Activated T-cell treated with anti-CD3 and anti-CD28 coated beads, Interleukin-2, amount 50 U/mL, for 24 hours (primary cell): ENCODE results near the gene HDAC4.

ENCODE experiments used
- DNase-seq: peaks from one replicate; pipeline ENCODE4 v3.0.0-alpha.2; 2020
- H3K27ac Mint-ChIP-seq: 2 replicates; pipeline ENCODE4 v1.8.0; 2020; ENCODE audit warnings: mild to moderate bottlenecking, mixed read lengths
- H3K27me3 Mint-ChIP-seq: 2 replicates; pipeline ENCODE4 v1.8.0; 2020; ENCODE audit warnings: mixed read lengths
- H3K36me3 Mint-ChIP-seq: 2 replicates; pipeline ENCODE4 v1.8.0; 2020; ENCODE audit warnings: low read depth, mixed read lengths
- H3K4me1 Mint-ChIP-seq: 2 replicates; pipeline ENCODE4 v1.8.0; 2020; ENCODE audit warnings: low read depth, mixed read lengths
- H3K4me3 Mint-ChIP-seq: 2 replicates; pipeline ENCODE4 v1.8.0; 2020; ENCODE audit warnings: mild to moderate bottlenecking, moderate library complexity, mixed read lengths
- H3K9me3 Mint-ChIP-seq: 2 replicates; pipeline ENCODE4 v1.8.0; 2020; ENCODE audit warnings: mixed read lengths

HDAC4 gene

GRCh38 chr2:239122421-239123110 lies 278.3 kb downstream of the HDAC4 start:
- Mint-ChIP-seq H3K27ac (no peak overlapping the region), H3K4me3 (no peak overlapping the region), H3K36me3 (peaks cover 48% of the 10 kb centered on the region), H3K27me3 (no peaks in the 10 kb centered on the region), H3K9me3 (no peaks in the 10 kb centered on the region), H3K4me1 (peaks cover 26% of the 10 kb centered on the region)
- no peak for DNase-seq

GRCh38 chr2:239121600-239122012 lies 279.2 kb downstream of the HDAC4 start:
- Mint-ChIP-seq H3K4me3 (no peak overlapping the region), H3K27ac (no peak overlapping the region), H3K27me3 (no peaks in the 10 kb centered on the region), H3K9me3 (no peaks in the 10 kb centered on the region), H3K36me3 (peaks cover 38% of the 10 kb centered on the region), H3K4me1 (peaks cover 26% of the 10 kb centered on the region)
- DNase-seq, result no peak

GRCh38 chr2:239120664-239121063 lies 280.2 kb downstream of the HDAC4 start:
- H3K4me3 Mint-ChIP-seq, result no peak overlapping the region
- no peaks in the 10 kb centered on the region for H3K27me3 Mint-ChIP-seq
- peaks cover 26% of the 10 kb centered on the region for H3K4me1 Mint-ChIP-seq
- H3K9me3 Mint-ChIP-seq, result no peaks in the 10 kb centered on the region
- peaks cover 30% of the 10 kb centered on the region for H3K36me3 Mint-ChIP-seq
- no peak overlapping the region for H3K27ac Mint-ChIP-seq
- DNase-seq, result no peak

GRCh38 chr2:239119346-239120126 lies 281.3 kb downstream of the HDAC4 start:
- Mint-ChIP-seq H3K9me3 (no peaks in the 10 kb centered on the region), H3K27ac (no peak overlapping the region), H3K4me1 (peaks cover 26% of the 10 kb centered on the region), H3K36me3 (peaks cover 27% of the 10 kb centered on the region), H3K27me3 (no peaks in the 10 kb centered on the region), H3K4me3 (no peak overlapping the region)
- DNase-seq, result no peak

- peaks cover 26% of the 10 kb centered on the region for H3K4me1 Mint-ChIP-seq
- no peaks in the 10 kb centered on the region for H3K27me3 Mint-ChIP-seq
- H3K9me3 Mint-ChIP-seq, result no peaks in the 10 kb centered on the region
- H3K4me3 Mint-ChIP-seq, result no peak overlapping the region
- DNase-seq, result peak; percentile 35
- H3K27ac Mint-ChIP-seq, result peak overlapping the region; percentile 3
- peaks cover 27% of the 10 kb centered on the region for H3K36me3 Mint-ChIP-seq
Observed at GRCh38 chr2:239118675-239119211, 282.1 kb downstream of the HDAC4 start.

GRCh38 chr2:239118264-239118663 lies 282.6 kb downstream of the HDAC4 start:
- DNase-seq, result no peak
- H3K36me3 Mint-ChIP-seq, result peaks cover 30% of the 10 kb centered on the region
- no peaks in the 10 kb centered on the region for H3K27me3 Mint-ChIP-seq
- H3K9me3 Mint-ChIP-seq, result no peaks in the 10 kb centered on the region
- H3K27ac Mint-ChIP-seq, result no peak overlapping the region
- no peak overlapping the region for H3K4me3 Mint-ChIP-seq
- H3K4me1 Mint-ChIP-seq, result peaks cover 26% of the 10 kb centered on the region

- Mint-ChIP-seq H3K27ac (no peak overlapping the region), H3K9me3 (no peaks in the 10 kb centered on the region)
Observed at GRCh38 chr2:239117831-239118230, 283.0 kb downstream of the HDAC4 start.

GRCh38 chr2:239116456-239117246 lies 284.2 kb downstream of the HDAC4 start:
- DNase-seq, result no peak
- Mint-ChIP-seq H3K9me3 (no peaks in the 10 kb centered on the region), H3K27ac (no peak overlapping the region), H3K4me1 (peaks cover 25% of the 10 kb centered on the region), H3K27me3 (no peaks in the 10 kb centered on the region), H3K4me3 (no peak overlapping the region), H3K36me3 (peaks cover 30% of the 10 kb centered on the region)

More at GRCh38 chr2:239117831-239118230, 283.0 kb downstream of the HDAC4 start:
- DNase-seq, result no peak
- H3K27me3 Mint-ChIP-seq, result no peaks in the 10 kb centered on the region
- no peak overlapping the region for H3K4me3 Mint-ChIP-seq
- peaks cover 26% of the 10 kb centered on the region for H3K4me1 Mint-ChIP-seq
- peaks cover 29% of the 10 kb centered on the region for H3K36me3 Mint-ChIP-seq

- peaks cover 39% of the 10 kb centered on the region for H3K36me3 Mint-ChIP-seq
- no peak for DNase-seq
- peaks cover 24% of the 10 kb centered on the region for H3K4me1 Mint-ChIP-seq
- H3K27me3 Mint-ChIP-seq, result no peaks in the 10 kb centered on the region
- H3K4me3 Mint-ChIP-seq, result no peak overlapping the region
- no peaks in the 10 kb centered on the region for H3K9me3 Mint-ChIP-seq
- no peak overlapping the region for H3K27ac Mint-ChIP-seq
Observed at GRCh38 chr2:239115616-239116015, 285.2 kb downstream of the HDAC4 start.

- peaks cover 18% of the 10 kb centered on the region for H3K4me1 Mint-ChIP-seq
- H3K9me3 Mint-ChIP-seq, result no peaks in the 10 kb centered on the region
- H3K27me3 Mint-ChIP-seq, result no peaks in the 10 kb centered on the region
- H3K4me3 Mint-ChIP-seq, result no peak overlapping the region
- peaks cover 48% of the 10 kb centered on the region for H3K36me3 Mint-ChIP-seq
- DNase-seq, result no peak
- no peak overlapping the region for H3K27ac Mint-ChIP-seq
Observed at GRCh38 chr2:239114616-239115265, 286.1 kb downstream of the HDAC4 start.

- H3K4me3 Mint-ChIP-seq, result no peak overlapping the region
- no peak for DNase-seq
- H3K27me3 Mint-ChIP-seq, result no peaks in the 10 kb centered on the region
- peaks cover 54% of the 10 kb centered on the region for H3K36me3 Mint-ChIP-seq
- no peaks in the 10 kb centered on the region for H3K9me3 Mint-ChIP-seq
- H3K27ac Mint-ChIP-seq, result no peak overlapping the region
- peaks cover 12% of the 10 kb centered on the region for H3K4me1 Mint-ChIP-seq
Observed at GRCh38 chr2:239114119-239114581, 286.7 kb downstream of the HDAC4 start.

- Mint-ChIP-seq H3K36me3 (peaks cover 58% of the 10 kb centered on the region), H3K9me3 (no peaks in the 10 kb centered on the region), H3K27ac (no peak overlapping the region), H3K27me3 (no peaks in the 10 kb centered on the region), H3K4me1 (peaks cover 7% of the 10 kb centered on the region), H3K4me3 (no peak overlapping the region)
- no peak for DNase-seq
Observed at GRCh38 chr2:239113615-239114014, 287.2 kb downstream of the HDAC4 start.

- H3K36me3 Mint-ChIP-seq, result peaks cover 59% of the 10 kb centered on the region
- H3K9me3 Mint-ChIP-seq, result no peaks in the 10 kb centered on the region
- no peak for DNase-seq
Observed at GRCh38 chr2:239113171-239113570, 287.6 kb downstream of the HDAC4 start.

More at GRCh38 chr2:239113171-239113570, 287.6 kb downstream of the HDAC4 start:
- no peak overlapping the region for H3K27ac Mint-ChIP-seq
- peaks cover 3% of the 10 kb centered on the region for H3K4me1 Mint-ChIP-seq
- no peaks in the 10 kb centered on the region for H3K27me3 Mint-ChIP-seq
- no peak overlapping the region for H3K4me3 Mint-ChIP-seq
